ENCODE measurements around the gene RAPGEF5. TPM values are rescaled to one million over a fixed set of nuclear protein-coding genes. Genes with fewer than 3 reads are reported as not detected.

RAPGEF5 gene
- total RNA-seq, 1 experiment from 2014 or later = 15.6 TPM

DNA sequence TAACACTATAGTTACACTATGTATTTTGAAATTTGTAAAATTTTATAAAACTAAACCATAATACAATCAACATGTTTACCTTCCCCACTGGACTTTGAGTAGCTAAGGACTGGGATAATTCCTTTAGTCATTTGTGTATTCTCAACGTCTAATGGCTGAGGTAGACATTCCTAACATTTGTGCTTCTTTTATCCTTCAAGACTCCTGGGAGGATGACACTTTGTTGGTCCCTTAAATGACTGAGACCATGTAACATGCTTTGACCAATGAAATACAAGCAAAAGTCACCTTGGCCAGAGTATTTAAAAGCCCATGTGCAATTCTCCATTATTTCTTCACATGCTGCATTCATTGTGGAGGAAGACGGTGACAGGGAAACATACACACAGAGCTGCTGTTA lies 18.5 kb downstream of the RAPGEF5 start:
- no peaks in the 10 kb centered on the region for H3K27me3 ChIP-seq (ENCODE audit: insufficient read depth, low read length)
- no peak overlapping the region for H2AFZ ChIP-seq (ENCODE audit: low read depth, low read length, poor library complexity, severe bottlenecking)
- no peak overlapping the region for H3K4me2 ChIP-seq (ENCODE audit: low read length)
- CTCF ChIA-PET = no interaction called here
- peaks cover 12% of the 10 kb centered on the region; the same call in 1 of the 2 replicates for H3K79me2 ChIP-seq (ENCODE audit: insufficient read depth, low read length)
- no TSS peak for BruUV-seq (replicated peaks)
- POLR2A ChIA-PET = no interaction called here
- H3K4me1 ChIP-seq (ENCODE audit: control insufficient read depth in 1 of 2, insufficient read depth in 2 of 2, low read length in 2 of 2) = peaks cover 2 to 6% of the 10 kb centered on the region in 2 experiments; a peak in 2 of 4 replicates
- H3K9me3 ChIP-seq (ENCODE audit: control insufficient read depth in 1 of 2, insufficient read depth in 1 of 2, low read depth in 1 of 2, low read length in 2 of 2) = no peaks in the 10 kb centered on the region
- no peaks in the 10 kb centered on the region for H3K36me3 ChIP-seq (ENCODE audit: control insufficient read depth in 1 of 2, insufficient read depth in 2 of 2, low read length in 2 of 2)
- RAD21 ChIA-PET (ENCODE audit: low non-redundant PET in 1 of 2, low total read pairs in 2 of 2, uncharacterized antibody in 2 of 2, unreplicated experiment in 2 of 2) = no interaction called here
- H3K9ac ChIP-seq (ENCODE audit: low read length) = no peak overlapping the region
- H3K4me3 ChIP-seq (replicated peaks in 1 of 2; ENCODE audit: low read depth in 1 of 2, low read length in 2 of 2) = no peak overlapping the region
- H3K27ac ChIP-seq (ENCODE audit: low read depth, low read length) = no peak overlapping the region
- ATAC-seq (no peak), DNase-seq (ENCODE audit: low read depth, low spot score) (no peak)
- intact Hi-C loops (cut with micrococcal nuclease) = no loop called here
- no peaks in the 10 kb centered on the region for H3K9me2 ChIP-seq (ENCODE audit: insufficient read depth)
- H4K20me1 ChIP-seq (ENCODE audit: insufficient read depth) = no peaks in the 10 kb centered on the region
- TF ChIP-seq EGR1 (IDR thresholded peaks at IDR 0.05; ENCODE audit: low read depth) (no peak), FOSL1 (IDR thresholded peaks at IDR 0.05; ENCODE audit: low read depth) (no peak), ELF1 (IDR thresholded peaks at IDR 0.05; ENCODE audit: borderline replicate concordance, low read depth) (no peak), SP1 (IDR thresholded peaks at IDR 0.05; ENCODE audit: low read depth) (no peak), CBX3 (IDR thresholded peaks at IDR 0.05; ENCODE audit: low read depth) (no peak), POLR2A (IDR thresholded peaks at IDR 0.05; ENCODE audit: borderline replicate concordance, extremely low read depth, insufficient read depth, insufficient read length) (no peak), TCF7L2 (IDR thresholded peaks at IDR 0.05; ENCODE audit: borderline replicate concordance, extremely low read depth, insufficient read depth, insufficient read length) (no peak), EZH2phosphoT487 (IDR thresholded peaks at IDR 0.05; ENCODE audit: borderline replicate concordance) (no peak), SIN3A (IDR thresholded peaks at IDR 0.05; ENCODE audit: low read depth) (no peak), JUND (IDR thresholded peaks at IDR 0.05) (no peak), SRF (IDR thresholded peaks at IDR 0.05; ENCODE audit: low read depth) (no peak), ZFX (IDR thresholded peaks at IDR 0.05) (no peak), YY1 (IDR thresholded peaks at IDR 0.05; ENCODE audit: extremely low read depth, insufficient replicate concordance, low read depth, low read length) (no peak), EZH2 (IDR thresholded peaks at IDR 0.05) (no peak)
- TF ChIP-seq, protein P1, sequence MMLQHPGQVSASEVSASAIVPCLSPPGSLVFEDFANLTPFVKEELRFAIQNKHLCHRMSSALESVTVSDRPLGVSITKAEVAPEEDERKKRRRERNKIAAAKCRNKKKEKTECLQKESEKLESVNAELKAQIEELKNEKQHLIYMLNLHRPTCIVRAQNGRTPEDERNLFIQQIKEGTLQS (IDR thresholded peaks at IDR 0.05) = no peak
- TF ChIP-seq, protein P2, sequence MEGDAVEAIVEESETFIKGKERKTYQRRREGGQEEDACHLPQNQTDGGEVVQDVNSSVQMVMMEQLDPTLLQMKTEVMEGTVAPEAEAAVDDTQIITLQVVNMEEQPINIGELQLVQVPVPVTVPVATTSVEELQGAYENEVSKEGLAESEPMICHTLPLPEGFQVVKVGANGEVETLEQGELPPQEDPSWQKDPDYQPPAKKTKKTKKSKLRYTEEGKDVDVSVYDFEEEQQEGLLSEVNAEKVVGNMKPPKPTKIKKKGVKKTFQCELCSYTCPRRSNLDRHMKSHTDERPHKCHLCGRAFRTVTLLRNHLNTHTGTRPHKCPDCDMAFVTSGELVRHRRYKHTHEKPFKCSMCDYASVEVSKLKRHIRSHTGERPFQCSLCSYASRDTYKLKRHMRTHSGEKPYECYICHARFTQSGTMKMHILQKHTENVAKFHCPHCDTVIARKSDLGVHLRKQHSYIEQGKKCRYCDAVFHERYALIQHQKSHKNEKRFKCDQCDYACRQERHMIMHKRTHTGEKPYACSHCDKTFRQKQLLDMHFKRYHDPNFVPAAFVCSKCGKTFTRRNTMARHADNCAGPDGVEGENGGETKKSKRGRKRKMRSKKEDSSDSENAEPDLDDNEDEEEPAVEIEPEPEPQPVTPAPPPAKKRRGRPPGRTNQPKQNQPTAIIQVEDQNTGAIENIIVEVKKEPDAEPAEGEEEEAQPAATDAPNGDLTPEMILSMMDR (IDR thresholded peaks at IDR 0.05 in 2 of 3, conservative IDR thresholded peaks at IDR 0.05 in 1 of 3; ENCODE audit: borderline replicate concordance in 1 of 3, insufficient read depth in 1 of 3, low read depth in 2 of 3, low read length in 2 of 3) = no peak
- TF ChIP-seq, protein P3, sequence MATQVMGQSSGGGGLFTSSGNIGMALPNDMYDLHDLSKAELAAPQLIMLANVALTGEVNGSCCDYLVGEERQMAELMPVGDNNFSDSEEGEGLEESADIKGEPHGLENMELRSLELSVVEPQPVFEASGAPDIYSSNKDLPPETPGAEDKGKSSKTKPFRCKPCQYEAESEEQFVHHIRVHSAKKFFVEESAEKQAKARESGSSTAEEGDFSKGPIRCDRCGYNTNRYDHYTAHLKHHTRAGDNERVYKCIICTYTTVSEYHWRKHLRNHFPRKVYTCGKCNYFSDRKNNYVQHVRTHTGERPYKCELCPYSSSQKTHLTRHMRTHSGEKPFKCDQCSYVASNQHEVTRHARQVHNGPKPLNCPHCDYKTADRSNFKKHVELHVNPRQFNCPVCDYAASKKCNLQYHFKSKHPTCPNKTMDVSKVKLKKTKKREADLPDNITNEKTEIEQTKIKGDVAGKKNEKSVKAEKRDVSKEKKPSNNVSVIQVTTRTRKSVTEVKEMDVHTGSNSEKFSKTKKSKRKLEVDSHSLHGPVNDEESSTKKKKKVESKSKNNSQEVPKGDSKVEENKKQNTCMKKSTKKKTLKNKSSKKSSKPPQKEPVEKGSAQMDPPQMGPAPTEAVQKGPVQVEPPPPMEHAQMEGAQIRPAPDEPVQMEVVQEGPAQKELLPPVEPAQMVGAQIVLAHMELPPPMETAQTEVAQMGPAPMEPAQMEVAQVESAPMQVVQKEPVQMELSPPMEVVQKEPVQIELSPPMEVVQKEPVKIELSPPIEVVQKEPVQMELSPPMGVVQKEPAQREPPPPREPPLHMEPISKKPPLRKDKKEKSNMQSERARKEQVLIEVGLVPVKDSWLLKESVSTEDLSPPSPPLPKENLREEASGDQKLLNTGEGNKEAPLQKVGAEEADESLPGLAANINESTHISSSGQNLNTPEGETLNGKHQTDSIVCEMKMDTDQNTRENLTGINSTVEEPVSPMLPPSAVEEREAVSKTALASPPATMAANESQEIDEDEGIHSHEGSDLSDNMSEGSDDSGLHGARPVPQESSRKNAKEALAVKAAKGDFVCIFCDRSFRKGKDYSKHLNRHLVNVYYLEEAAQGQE (IDR thresholded peaks at IDR 0.05; ENCODE audit: low read depth) = no peak
- TF ChIP-seq, protein P4, sequence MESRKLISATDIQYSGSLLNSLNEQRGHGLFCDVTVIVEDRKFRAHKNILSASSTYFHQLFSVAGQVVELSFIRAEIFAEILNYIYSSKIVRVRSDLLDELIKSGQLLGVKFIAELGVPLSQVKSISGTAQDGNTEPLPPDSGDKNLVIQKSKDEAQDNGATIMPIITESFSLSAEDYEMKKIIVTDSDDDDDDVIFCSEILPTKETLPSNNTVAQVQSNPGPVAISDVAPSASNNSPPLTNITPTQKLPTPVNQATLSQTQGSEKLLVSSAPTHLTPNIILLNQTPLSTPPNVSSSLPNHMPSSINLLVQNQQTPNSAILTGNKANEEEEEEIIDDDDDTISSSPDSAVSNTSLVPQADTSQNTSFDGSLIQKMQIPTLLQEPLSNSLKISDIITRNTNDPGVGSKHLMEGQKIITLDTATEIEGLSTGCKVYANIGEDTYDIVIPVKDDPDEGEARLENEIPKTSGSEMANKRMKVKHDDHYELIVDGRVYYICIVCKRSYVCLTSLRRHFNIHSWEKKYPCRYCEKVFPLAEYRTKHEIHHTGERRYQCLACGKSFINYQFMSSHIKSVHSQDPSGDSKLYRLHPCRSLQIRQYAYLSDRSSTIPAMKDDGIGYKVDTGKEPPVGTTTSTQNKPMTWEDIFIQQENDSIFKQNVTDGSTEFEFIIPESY (IDR thresholded peaks at IDR 0.05; ENCODE audit: extremely low read depth, insufficient replicate concordance, low read length) = no peak
